ENCODE measurements around the gene CYP2J2.
"Not testable (repeated sequence)": the region's sequence is repeated elsewhere in the genome, so short reads cannot be mapped to it uniquely, and the experiment has no call there.

Gene CYP2J2

DNA sequence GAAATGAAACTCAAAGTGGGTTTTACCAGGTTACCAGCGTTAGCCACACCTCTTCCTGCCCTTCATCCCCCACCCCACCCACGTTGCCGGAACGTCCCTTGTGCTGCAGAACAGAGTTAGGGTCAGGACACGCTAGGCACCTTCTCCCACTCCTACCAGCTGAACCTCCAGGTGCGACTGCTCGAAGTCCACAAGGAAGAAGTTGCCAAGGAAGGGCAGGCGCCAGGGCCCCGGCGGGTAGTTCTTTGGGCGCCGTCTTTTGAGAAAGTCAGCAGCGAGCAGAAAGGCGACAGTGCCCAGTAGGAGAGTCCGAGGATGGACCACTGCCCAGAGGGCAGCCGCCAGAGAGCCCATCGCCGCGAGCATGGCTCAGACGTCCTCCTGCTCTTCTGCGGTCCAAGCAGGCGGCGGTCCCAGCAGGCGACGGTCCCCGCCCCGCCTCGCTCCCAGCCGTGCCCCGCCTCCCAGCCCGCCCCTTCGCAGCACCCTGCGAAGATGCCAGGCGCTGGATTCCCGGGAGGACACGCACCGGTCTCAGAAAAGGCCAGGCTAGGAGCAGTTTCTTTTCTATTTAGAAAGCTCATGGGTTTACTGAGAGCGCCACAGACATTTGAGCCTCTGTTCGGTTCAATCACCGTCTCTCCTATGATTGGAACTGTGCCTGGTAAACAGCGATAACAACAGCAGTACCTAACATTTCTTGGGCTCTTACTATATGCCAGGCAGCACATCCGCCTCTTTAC lies at the start of gene CYP2J2:
Gene CYP2J2 (minus strand): TSS at position 393 of the 743 bp plus-strand sequence. CDS start 27 bp downstream, at position 366.
- peak in 2 of 3 experiments; percentile 21 to 50 for DNase-seq (ENCODE audit: low read depth in 3 of 3)

GRCh38 chr1:59973719-59974118 lies 47.1 kb upstream of the CYP2J2 start:
- DNase-seq (ENCODE audit: low read depth in 3 of 3): no peak

GRCh38 chr1:59972216-59972927 lies 45.8 kb upstream of the CYP2J2 start:
- no peak for DNase-seq (ENCODE audit: low read depth in 3 of 3)

DNA sequence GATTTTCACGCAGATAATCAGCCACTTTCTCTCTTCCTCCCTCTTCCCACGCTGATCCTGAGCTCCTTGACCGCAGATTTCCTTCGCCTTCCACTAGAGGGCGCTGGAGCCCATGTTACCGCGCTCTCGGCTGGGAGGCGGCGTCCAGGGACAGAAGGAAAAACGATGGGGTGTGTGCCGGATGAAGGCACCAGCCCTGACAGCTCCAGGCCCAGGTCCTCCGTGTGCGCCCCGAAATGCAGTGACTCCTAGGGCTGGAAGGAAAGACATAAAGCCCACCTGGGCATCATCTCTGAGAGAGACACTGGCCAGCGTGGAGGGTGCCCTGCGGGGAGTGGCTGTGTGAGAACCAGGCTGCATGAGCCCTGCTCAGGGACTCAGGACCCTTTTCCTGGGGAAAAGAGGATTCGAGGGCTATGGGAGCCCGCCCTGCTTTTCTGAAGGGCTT lies 44.9 kb upstream of the CYP2J2 start:
- peak in 2 of 3 experiments; percentile 12 to 50 for DNase-seq (ENCODE audit: low read depth in 3 of 3)

GRCh38 chr1:59969542-59970175 lies 43.1 kb upstream of the CYP2J2 start:
- DNase-seq (ENCODE audit: low read depth in 3 of 3): not testable (repeated sequence)

- not testable (repeated sequence) for DNase-seq (ENCODE audit: low read depth in 3 of 3)
Observed at GRCh38 chr1:59968746-59969145, 42.2 kb upstream of the CYP2J2 start.

DNA sequence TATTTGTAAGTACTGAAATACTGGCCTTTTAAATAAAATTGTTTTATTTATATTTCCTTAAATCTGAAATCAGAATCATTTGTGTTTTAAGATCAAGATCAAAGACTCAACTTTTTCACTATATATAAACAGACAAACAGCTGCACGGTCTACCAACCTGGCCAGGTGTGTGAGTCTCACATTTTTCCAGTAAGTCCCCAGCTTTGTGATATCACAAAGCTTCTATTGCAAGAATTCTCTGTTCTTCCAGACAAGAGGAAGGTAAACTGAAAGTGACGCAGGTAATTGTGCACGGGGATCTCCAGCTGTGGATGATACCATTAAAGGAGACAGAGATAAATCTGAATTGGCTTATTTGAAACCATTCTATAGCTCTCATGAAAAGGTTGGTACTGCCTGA lies 41.2 kb upstream of the CYP2J2 start:
- DNase-seq (ENCODE audit: low read depth in 3 of 3): no peak

DNA sequence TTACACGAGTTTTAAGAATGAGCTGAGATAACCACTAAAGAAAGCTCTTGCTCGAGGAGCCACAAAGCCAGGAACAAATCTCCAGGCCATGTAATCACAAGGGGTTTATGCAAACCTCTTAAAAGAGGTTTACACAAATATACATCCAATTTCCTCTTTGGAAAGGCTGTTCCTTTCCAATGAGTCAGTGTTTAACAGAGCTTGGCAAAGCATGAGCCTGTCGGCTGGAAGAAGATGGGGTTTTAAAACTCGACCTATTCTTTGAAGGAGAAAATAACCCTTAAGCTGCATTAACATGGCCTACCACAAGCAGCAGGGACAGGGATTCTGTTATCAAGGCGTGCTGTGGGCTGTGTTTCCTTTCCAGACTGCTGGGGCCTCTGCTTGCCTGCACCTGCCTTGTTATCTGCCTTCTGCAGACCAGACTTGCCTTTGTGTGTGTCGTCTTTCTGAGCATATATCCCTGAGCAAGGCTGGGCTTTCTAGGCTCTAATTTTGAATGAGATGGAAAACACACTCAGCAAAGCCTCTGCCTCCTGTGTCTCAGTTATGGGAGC lies 40.6 kb upstream of the CYP2J2 start:
- DNase-seq (ENCODE audit: low read depth in 3 of 3): no peak

DNA sequence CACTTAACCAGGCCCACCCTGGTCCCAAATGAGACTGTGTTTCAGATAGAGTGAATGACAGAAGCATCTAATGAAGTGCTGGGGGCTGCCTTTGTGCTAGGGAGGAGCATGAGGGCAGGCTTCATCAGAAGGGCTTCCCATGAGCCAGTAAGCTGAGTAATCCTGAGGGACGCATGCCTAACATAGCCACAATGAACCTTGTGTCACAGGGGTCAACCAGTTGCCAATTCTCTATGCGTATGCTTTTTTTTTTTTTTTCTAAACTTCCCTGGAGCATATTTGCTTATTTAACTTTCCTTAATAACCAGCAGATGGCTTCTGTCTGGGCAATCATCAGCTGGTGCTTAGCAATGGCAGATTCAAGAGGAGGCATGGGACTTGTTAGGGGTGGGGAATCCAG lies 25.5 kb upstream of the CYP2J2 start:
- DNase-seq (ENCODE audit: low read depth in 3 of 3): no peak

DNA sequence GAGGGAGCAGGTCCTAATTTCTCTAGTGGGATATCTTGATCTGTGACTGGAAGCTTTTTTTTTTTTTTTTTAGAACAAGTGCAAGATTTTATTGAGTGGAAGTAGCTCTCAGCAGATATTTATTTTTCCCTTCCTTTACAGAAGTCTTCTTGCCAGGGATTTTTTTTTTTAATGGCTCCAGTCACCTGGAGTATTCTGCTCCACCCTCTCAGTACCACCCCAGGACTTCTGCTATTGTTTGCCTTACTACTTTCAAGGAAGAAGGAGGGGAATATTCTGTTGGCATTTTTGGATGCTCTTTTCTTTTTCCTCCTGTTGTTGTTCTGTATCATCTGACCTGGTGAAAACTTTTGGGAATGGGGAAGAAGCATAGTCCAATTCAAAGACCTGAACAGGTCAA lies 23.1 kb upstream of the CYP2J2 start:
- no peak for DNase-seq (ENCODE audit: low read depth in 3 of 3)

GRCh38 chr1:59948990-59949389 lies 22.4 kb upstream of the CYP2J2 start:
- no peak for DNase-seq (ENCODE audit: low read depth in 3 of 3)

DNA sequence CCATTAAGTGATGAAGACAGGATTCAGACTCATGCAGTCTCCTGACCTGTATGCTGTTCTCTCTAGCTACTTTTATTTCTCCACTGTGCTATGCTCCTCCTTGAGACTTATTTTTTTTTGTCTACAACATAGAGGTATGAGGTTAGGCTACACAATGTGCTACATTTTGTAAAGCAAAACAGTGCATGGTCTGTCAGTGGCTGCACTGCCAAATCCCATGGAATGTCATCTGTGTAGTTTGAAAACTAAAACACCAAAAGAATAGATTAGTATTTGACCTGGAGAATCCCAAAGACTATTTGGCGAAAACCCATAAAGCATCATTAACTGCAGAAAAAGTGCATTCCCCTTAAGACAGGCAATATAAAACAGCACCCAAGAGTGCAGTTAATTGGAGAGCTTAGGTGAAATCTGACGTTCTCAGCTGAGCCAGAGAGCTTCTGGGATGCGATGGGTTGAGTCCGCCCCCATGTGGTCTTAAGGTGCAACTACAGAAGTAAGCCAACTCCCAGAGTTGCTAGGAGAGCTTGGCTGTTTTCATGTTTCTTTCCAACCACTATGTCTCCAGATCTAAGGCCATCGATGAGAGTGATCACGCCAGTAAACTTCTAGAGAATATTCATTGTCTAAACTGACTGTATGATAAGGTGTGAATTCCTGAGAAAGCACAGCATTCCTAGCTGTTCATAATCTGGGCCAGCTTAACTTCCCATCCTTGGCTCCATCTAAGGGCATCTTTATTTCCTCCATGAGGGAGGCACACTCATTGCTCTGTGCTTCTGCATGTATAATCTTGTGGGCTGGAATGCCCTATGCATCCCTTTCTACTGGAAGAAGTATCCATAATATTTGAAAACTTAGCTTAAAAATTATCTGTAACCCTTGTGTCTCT lies 20.7 kb upstream of the CYP2J2 start:
- DNase-seq (ENCODE audit: low read depth in 3 of 3): peak in 2 of 3 experiments; percentile 15 to 24

GRCh38 chr1:59945790-59946189 lies 19.2 kb upstream of the CYP2J2 start:
- no peak for DNase-seq (ENCODE audit: low read depth in 3 of 3)

DNA sequence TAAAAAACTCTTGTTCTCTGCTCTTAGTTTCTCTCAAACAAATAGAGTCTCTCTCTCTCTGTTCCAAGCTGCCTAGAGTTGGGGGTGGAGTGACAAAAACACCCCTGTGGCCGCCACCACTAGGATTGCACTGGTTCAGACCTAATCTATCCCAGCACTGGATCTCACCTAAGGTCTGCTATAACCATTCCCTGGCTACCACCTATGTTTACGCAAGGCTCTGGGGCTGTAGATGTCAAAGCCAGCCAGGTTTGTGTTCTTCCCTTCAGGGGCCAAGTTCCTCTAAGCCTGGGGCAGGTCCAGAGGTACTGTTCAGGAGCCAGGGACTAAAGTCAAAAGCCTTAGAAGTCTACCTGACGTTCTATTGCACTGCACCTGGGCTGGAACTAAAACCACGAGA lies 12.8 kb upstream of the CYP2J2 start:
- no peak for DNase-seq (ENCODE audit: low read depth in 3 of 3)

DNA sequence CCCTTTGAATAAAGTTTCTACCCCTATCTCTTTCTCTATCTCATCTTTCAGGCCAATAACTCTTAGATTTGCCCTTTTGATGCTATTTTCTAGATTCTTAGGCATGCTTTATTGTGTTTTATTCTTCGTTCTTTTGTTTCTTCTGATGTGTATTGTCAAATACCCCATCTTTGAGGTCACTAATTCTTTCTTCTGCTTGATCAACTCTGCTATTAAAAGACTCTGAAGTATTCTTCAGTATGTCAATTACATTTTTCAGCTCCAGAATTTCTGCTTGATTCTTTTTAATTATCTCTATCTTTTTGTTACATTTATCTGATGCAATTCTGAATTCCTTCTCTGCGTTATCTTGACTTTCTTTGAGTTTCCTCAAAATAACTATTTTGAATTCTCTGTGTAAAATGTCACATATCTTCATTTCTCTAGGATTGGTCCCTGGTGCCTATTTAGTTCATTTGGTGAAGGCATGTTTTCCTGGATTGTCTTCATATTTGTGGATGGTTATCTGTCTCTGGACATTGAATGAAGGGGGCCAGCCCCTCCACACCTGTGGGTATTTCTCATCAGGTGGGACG lies 11.2 kb upstream of the CYP2J2 start:
- DNase-seq (ENCODE audit: low read depth in 3 of 3): no peak

DNA sequence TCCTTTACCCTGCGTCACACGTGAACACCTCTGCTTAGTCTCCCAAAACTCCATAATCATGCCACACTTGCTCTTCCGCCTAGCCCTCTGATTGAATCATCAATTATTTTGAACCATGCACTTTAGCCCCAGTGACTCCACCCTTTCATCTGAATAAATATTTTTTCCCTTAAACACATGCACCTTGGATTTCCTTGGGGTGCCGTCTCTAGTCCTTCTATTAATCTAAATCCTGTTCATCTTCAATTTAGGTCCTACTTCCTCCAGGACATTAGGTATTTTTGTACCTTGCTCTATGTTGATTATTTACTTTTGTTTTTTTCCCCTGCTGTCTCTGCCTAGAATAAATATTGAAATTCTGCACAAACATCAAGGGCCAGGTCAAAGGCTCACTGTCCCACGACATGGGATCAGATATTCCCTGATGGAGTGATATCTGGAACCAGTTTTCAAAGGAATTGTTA lies 9.8 kb upstream of the CYP2J2 start:
- no peak for DNase-seq (ENCODE audit: low read depth in 3 of 3)

- DNase-seq (ENCODE audit: low read depth in 3 of 3): no peak
Observed at GRCh38 chr1:59928996-59929395, 2.4 kb upstream of the CYP2J2 start.

DNA sequence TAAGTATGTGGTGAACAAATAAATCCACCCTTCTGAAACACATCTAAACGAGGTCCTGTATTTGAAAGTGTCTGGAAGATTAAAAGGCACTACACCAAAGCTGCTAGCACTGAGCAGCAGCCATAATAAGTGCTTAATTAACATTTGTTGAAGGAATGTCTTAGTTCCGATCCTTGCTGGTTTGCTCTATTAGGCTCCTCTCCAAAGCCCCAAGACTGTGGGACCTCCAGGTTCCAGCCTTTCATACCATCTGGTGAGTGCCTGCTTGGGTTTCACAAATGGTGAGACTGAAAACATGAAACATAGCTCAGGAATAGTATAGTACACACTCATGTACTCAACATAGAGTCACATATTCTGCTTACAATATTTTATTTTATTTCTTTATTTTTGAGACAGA lies 640 bp upstream of the CYP2J2 start:
- DNase-seq (ENCODE audit: low read depth in 3 of 3): no peak

- DNase-seq (ENCODE audit: low read depth in 3 of 3): no peak
Observed at GRCh38 chr1:59924653-59925052, 1.9 kb downstream of the CYP2J2 start.

- not testable (repeated sequence) for DNase-seq (ENCODE audit: low read depth in 3 of 3)
Observed at GRCh38 chr1:59921258-59921899, 5.2 kb downstream of the CYP2J2 start.
